Loucy (cell line): ENCODE data around the gene PEMT.

Source experiments
- EZH2phosphoT487 ChIP-seq: fragments of 200-600 bp; IDR thresholded peaks from 2 replicates; pipeline ENCODE4 v1.6.1; 2018; ENCODE audit warnings: antibody characterized with exemption, mild to moderate bottlenecking, moderate library complexity, borderline replicate concordance
- TF ChIP-seq, protein P1 (sequence below): fragments of 200-600 bp; sonication (generic); conservative IDR thresholded peaks from 2 replicates; pipeline ENCODE4 v1.5.1; 2014; ENCODE audit warnings: mild to moderate bottlenecking, antibody characterized with exemption, low read length

GRCh38 chr17:17605083-17605728, 13.7 kb upstream of the PEMT start:
- TF ChIP-seq, protein P1, sequence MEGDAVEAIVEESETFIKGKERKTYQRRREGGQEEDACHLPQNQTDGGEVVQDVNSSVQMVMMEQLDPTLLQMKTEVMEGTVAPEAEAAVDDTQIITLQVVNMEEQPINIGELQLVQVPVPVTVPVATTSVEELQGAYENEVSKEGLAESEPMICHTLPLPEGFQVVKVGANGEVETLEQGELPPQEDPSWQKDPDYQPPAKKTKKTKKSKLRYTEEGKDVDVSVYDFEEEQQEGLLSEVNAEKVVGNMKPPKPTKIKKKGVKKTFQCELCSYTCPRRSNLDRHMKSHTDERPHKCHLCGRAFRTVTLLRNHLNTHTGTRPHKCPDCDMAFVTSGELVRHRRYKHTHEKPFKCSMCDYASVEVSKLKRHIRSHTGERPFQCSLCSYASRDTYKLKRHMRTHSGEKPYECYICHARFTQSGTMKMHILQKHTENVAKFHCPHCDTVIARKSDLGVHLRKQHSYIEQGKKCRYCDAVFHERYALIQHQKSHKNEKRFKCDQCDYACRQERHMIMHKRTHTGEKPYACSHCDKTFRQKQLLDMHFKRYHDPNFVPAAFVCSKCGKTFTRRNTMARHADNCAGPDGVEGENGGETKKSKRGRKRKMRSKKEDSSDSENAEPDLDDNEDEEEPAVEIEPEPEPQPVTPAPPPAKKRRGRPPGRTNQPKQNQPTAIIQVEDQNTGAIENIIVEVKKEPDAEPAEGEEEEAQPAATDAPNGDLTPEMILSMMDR = no peak
- TF ChIP-seq EZH2phosphoT487 = no peak
